Vagina (tissue), 2 donors: Measurements from ENCODE around the gene OSBP2.

ENCODE experiments used
- POLR2A ChIP-seq, 2 donors: fragments of 450-650 bp; IDR thresholded peaks; one replicate each; pipeline ENCODE4 v1.6.1; 2017; ENCODE audit warnings: antibody characterized with exemption in 2 of 2, mild to moderate bottlenecking in 2 of 2, moderate library complexity in 2 of 2
- TF ChIP-seq, protein P1 (sequence below), 3 experiments: fragments of 450-650 bp in 2 of 3; fragments of 200-600 bp in 1 of 3; sonication (generic) in 1 of 3; IDR thresholded peaks; one replicate each; pipeline ENCODE4 v1.5.1; 2017 to 2019; ENCODE audit warnings: antibody characterized with exemption in 3 of 3, mild to moderate bottlenecking in 2 of 3, moderate library complexity in 2 of 3

DNA sequence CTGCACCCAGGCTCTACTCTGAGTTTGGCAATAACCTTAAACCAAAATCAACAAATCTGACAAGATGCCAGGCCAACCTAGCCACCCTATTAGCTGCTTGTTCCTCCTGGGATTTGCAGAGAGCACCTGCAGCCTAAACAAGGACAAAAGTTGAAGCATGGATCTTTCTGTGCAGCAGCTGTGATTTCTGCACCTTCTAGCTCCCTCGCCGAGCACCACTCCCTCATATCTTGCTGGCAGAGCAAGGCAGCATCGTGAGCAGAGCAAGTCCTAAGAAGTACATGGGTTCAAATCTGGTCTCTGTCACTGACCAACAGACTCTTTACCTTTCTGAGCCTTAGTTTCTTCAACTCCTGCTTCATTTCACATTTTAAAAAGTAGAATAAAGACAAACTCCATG is 235.6 kb downstream of the OSBP2 start:
- TF ChIP-seq, protein P1, sequence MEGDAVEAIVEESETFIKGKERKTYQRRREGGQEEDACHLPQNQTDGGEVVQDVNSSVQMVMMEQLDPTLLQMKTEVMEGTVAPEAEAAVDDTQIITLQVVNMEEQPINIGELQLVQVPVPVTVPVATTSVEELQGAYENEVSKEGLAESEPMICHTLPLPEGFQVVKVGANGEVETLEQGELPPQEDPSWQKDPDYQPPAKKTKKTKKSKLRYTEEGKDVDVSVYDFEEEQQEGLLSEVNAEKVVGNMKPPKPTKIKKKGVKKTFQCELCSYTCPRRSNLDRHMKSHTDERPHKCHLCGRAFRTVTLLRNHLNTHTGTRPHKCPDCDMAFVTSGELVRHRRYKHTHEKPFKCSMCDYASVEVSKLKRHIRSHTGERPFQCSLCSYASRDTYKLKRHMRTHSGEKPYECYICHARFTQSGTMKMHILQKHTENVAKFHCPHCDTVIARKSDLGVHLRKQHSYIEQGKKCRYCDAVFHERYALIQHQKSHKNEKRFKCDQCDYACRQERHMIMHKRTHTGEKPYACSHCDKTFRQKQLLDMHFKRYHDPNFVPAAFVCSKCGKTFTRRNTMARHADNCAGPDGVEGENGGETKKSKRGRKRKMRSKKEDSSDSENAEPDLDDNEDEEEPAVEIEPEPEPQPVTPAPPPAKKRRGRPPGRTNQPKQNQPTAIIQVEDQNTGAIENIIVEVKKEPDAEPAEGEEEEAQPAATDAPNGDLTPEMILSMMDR (IDR thresholded peaks at IDR 0.05): no peak
- TF ChIP-seq POLR2A (IDR thresholded peaks at IDR 0.05): no peak
